Keratinocyte (primary cell): ENCODE results near the gene CWF19L2.

Experiments
- EZH2 ChIP-seq: IDR thresholded peaks from one replicate; pipeline ENCODE4 v1.6.1; 2012; ENCODE audit warnings: inconsistent platforms, mild to moderate bottlenecking, low read length, moderate library complexity
- TF ChIP-seq, protein P1 (sequence below), 3 experiments: IDR thresholded peaks in 1 of 3; conservative IDR thresholded peaks in 1 of 3; optimal IDR thresholded peaks in 1 of 3; 2 replicates in 2 of 3; 3 replicates in 1 of 3; pipeline versions ENCODE3 to v1.5.1; 2011; ENCODE audit warnings: low read length in 3 of 3, mild to moderate bottlenecking in 3 of 3, moderate library complexity in 2 of 3, control low read depth in 1 of 3, inconsistent platforms in 1 of 3; ENCODE audit not compliant: insufficient read depth in 2 of 3; ENCODE audit errors: extremely low read depth in 1 of 3

- TF ChIP-seq, protein P1, sequence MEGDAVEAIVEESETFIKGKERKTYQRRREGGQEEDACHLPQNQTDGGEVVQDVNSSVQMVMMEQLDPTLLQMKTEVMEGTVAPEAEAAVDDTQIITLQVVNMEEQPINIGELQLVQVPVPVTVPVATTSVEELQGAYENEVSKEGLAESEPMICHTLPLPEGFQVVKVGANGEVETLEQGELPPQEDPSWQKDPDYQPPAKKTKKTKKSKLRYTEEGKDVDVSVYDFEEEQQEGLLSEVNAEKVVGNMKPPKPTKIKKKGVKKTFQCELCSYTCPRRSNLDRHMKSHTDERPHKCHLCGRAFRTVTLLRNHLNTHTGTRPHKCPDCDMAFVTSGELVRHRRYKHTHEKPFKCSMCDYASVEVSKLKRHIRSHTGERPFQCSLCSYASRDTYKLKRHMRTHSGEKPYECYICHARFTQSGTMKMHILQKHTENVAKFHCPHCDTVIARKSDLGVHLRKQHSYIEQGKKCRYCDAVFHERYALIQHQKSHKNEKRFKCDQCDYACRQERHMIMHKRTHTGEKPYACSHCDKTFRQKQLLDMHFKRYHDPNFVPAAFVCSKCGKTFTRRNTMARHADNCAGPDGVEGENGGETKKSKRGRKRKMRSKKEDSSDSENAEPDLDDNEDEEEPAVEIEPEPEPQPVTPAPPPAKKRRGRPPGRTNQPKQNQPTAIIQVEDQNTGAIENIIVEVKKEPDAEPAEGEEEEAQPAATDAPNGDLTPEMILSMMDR (optimal IDR thresholded peaks at IDR 0.05 in 1 of 3, IDR thresholded peaks at IDR 0.05 in 1 of 3, conservative IDR thresholded peaks at IDR 0.05 in 1 of 3; ENCODE audit: extremely low read depth in 1 of 3, insufficient read depth in 2 of 3, low read length in 3 of 3), result no peak
- TF ChIP-seq EZH2, result no peak
Measured at GRCh38 chr11:107413352-107413751, 44.3 kb downstream of the CWF19L2 start.
